HG03039 (cell line): ENCODE data around the gene UNC5B.
A peak's percentile ranks its signal among the peaks of the same experiment; 100 is the strongest.

Experiments
- ATAC-seq: cut with Tn5 transposase; IDR thresholded peaks from one replicate; pipeline ENCODE4 v1.9.1; 2021; ENCODE audit warnings: mild to moderate bottlenecking, moderate library complexity; ENCODE audit not compliant: unreplicated experiment

Gene UNC5B

DNA sequence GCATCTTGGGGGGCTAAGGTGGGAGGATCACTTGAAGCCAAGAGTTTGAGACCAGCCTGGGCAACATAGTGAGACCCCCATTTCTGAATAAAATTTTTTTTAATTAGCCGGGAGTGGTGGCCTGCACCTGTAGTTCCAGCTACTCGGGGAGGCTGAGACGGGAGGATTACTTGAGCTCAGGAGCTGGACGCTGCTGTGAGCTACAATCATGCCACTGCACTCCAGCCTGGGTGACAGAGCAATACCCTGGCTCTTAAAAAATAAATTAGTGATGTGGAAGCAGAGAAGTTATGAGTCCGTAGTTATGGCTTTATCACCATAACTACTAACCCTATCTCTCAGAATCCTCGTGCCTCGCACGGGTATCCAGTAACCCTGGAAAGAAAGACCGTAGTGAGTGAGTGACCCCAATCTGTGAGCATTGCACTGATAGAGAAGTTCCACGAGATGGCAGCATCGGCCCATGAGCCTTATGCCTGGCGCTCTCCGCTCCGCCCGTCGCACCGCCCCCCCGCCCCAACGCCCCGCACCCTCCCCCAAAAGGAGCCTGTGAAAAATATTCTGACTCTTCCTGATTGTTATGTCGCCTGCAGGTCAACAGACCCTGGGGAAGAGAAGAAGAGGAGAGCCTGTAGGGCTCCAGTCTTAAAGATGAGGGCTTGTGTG lies 101.8 kb downstream of the UNC5B start:
- ATAC-seq: no peak

GRCh38 chr10:71314694-71315225 lies 102.4 kb downstream of the UNC5B start:
- ATAC-seq: no peak

DNA sequence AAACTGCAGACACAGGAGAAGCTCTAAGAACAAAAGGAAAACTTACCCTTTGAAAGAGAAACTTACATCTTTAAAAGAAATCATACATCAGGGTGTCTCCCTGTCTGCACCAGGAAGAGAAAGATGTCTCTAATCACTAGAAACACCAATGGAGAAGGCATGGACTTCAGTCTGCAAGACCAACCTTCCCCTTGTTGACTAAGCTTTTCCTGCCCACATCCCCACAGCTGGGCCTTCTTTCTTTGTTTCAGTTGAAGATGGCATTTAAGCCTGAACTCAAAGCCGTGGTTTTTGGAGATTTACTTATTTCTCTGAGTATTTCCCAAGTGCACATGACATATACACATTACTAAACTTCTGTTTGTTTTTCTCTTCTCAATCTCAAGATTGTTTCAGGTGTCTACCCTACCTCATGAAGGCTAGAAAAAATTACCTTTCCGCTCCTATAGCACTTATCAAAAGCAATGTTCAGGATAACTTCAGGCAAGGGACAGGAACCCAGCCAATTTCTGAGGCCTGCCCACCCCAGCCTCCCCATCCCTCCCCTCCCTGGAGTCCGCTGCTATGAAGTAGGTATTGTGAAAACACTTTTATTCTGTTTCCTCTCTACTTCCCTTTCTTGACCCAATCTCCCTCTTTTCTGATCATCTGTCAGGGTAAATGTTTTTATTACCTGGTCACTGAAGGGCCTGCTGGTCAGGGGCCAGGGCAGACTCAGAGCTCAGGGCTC lies 103.9 kb downstream of the UNC5B start:
- no peak for ATAC-seq

DNA sequence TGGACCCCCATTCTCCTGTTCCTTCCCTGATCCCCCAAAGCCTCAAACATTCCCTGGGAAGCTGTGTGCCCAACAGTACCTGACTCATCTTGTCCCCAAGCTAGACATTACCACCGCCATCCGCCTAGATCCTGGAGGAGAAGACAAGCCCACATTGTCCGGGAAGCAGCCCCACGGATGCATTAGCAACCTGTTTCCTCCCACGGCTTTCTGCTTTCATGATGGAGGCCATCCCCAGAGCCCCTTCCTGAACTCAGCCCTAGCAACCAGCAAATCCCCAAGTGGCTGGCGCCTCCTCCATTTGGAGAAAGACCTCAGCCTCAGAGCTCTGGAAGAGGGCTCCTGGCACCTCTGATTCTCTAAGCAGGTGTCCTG lies 104.4 kb downstream of the UNC5B start:
- no peak for ATAC-seq

DNA sequence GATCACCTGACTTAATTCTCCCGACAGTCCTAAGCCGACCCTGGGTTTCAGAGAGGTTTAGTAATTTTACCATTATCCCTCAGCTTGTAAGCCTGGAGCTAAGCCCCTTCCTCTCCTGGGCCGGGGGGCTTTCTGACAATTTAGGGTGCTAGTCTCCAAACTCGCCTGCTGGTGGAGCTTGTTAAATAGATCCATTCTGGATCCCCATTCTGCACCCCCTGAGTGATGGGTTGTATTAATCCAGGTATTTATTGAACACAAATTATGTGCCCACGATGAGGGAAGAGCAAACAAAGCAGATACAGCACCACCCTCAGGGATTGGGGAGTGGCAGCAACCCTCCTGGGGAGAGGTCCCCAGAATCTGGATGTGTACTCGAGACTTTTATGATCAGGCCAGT lies 105.4 kb downstream of the UNC5B start:
- no peak for ATAC-seq

DNA sequence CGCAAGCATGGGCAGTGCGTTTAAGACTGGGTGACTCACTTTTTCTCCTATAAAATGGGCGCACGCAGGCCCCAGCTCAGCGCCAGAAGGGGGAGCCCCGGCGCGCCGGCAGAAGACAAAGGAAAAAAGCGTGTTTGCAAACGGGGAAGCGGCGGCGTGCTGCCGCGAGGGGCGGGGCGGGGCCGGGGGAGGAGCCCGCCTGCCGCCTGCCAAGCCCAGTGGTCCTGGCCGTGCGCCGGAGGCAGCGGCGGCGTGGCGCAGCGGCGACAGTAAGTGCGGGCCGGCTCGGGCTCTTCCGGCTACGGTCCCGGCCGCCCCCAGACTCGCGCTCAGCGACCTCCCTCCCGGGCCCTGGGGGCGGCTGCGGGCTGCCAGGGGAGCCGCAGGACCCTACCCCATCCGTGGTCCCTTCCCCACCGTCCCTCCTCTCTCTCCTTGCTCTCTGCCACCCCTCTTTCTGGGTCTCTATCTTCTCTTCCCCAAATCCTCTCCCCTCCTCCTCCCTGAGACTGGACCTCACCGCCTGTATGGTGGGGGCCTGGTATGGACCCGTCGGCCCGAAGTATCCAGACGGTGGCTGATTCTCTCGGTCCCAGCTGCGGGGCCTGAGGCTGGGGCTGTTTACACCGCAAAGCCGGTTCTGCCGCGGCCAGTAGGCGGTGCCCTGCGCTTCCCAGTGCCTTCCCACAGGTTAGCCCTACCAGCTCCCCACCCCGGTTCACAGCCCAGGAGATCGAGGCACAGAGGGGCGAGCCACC lies 106.9 kb downstream of the UNC5B start, which contains the start of gene SLC29A3:
TSS of gene SLC29A3 (plus strand) at position 218 of the 758 bp plus-strand sequence. CDS start at position 269, 51 bp downstream.
- peak; percentile 69 for ATAC-seq

GRCh38 chr10:71319800-71320392 lies 107.5 kb downstream of the UNC5B start:
- no peak for ATAC-seq

GRCh38 chr10:71320592-71320991 lies 108.2 kb downstream of the UNC5B start:
- no peak for ATAC-seq

DNA sequence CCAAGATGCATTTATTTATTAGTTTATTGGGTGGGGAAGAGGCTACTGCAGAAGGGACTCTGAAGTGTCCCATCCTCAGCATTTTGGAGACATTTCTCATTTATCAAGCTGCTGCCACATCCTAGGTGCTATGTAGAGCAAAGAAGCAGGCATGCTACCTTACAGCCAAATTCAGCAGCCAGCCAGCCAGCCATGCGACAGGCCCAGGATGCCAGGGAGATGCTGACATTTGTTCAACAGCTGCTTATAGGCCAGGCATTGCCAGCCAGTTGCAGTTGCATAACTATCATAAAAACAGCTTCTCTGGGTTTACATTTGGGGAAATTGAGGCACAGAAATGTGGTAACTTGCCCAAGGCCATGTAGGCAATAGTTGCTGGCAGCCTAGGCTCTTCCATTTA lies 109.0 kb downstream of the UNC5B start:
- no peak for ATAC-seq

DNA sequence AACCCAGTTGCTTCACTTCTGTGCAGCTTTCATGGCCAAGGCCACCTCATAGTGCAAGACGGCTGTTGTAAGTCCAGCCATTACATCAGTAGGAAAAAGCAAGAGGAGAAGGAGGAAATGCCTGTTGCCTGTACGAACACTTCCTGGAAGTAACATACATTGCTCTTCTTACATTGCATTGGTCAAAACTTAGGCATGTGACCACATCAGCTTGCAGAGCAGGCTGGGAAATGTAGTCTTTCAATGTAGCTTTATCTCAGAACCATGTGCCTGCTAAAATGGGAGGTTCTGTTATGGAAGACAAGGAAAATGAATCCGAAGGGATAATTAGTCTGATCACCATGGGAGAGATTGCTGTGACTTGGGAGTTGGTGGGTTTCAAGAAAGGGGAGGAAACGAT lies 111.0 kb downstream of the UNC5B start:
- no peak for ATAC-seq

- no peak for ATAC-seq
Observed at GRCh38 chr10:71324743-71325142, 112.4 kb downstream of the UNC5B start.

GRCh38 chr10:71325267-71325666 lies 112.9 kb downstream of the UNC5B start:
- ATAC-seq: no peak

DNA sequence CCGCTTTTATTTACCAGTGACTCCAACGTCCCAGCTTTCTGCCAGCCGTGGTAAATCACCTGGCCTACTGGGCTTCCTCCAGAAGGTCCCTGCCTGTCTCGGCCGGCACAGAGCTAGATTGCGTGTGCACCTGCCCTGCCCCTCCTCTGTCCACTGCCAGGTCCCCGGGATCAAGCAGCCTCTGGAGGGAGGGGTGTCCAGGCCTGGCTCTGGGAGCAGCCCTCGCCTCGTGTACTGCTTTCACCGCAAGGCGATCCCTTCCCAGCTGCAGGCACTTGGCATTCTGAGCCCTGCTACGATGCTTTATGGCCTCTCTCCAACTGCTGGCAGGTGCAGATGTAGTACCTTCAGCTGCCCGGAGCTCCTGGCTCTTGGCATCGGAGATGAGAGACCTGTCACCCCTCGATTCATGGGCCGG lies 114.1 kb downstream of the UNC5B start:
- no peak for ATAC-seq

GRCh38 chr10:71330789-71331404 lies 118.5 kb downstream of the UNC5B start:
- no peak for ATAC-seq

DNA sequence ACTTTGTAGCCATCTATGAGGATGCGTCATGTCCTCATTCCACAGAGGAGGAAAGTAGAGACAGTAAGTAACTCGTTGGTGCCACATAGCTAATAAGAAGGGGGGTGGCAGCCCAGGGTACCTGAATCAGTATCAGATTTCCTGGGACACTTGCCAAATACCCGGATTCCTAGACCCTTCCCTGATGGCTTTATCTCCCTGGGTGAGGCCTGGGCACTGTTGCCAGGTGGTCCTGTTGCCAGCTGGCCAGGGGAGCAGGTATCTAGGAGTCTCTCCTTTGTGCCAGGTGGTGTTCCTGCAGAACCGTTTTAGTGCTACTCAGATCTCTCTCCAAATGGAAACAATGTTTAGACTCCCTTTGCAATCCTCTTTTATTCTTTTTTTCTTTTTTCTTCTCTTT lies 119.4 kb downstream of the UNC5B start:
- no peak for ATAC-seq

GRCh38 chr10:71332466-71332865 lies 120.1 kb downstream of the UNC5B start:
- no peak for ATAC-seq

DNA sequence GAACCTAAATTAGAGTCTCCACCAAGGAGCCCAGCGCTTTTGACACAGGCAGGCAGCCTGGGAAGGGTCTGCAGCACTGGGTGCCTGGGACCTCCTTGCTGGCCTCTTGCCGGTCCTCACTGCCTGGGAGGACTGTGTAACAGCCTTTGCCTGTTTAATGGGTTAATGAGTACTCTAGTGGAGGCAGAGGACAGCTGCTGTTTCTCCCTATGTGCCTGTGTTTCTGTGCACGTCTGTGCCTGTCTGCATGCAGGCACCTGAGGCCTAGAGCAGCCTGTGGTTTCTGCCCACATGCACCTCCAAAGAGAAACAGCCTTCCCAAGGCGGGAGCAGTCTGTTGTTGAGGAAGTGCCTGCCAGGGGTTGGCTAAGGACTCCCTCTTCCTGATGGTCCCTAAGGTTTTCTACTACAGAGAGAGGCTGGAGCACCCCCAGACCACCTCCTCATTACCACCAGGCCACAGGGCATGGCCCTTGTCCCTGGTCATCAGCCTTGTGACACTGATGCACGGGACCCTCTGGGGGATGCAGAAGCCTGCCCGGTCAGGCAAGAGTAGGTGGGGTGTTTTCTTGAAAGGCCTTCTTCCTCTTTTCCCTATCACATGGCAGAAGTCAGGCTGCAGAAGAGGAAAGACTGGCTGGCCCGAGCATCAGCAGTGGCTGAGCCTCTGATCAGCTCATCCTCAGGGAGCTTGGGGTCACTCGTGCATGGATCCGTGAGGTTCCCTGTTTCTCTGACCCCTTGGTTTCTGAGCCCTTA lies 120.9 kb downstream of the UNC5B start:
- no peak for ATAC-seq

DNA sequence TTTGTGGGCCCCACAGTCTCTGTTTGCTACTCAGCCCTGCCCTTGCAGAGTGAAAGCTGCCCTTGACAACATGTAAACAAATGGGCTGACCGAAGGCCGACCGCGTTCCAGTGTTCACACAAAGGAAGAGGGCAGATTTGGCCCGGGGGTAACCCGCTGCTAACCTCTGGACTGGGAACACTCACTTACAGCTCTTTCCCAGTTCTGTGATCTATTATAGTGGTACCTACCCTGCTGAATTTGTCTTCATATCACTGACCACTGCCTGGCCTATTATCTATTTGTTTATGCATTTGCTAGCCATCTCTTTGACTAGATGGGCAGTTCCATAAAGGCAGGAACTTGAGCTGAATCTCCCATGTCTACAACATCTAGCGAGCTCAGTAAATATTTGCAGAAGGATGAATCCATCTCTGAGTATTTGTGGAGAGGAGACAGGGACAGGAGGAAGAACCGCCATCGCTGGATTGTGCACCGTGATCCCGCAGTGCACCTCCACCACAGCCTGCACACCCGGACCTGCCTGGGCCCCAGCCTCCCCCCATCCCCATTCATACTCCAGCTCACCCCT lies 121.9 kb downstream of the UNC5B start:
- no peak for ATAC-seq

DNA sequence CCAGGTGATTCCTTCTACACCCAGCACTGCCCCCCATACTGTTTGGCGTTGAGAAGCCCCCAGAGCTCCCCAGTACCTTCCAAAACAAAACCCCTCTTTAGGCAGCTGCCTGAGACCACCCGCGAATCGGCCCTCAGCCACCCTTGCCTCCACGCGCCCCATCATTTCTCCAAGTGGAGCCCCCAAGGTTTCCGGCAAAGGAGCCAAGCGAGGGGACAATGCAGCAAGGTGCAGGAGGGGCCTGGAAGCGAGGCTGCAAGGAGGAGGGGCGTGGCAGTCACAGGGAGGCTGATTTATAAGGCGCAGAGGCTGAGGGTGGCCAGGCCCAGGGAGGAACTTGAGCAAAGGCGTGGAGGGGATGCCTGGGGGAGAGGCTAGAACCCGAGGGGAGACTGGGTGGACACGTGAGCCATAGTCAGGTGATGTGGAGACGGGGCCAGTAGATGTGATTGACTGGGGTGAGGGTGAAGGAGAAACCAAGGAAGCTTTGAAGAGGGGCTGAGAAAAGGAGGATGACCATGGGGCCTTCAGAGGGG lies 122.9 kb downstream of the UNC5B start:
- ATAC-seq: no peak
